HepG2 (cell line): ENCODE data around the gene WDR73. TPM values are rescaled to one million over a fixed set of nuclear protein-coding genes. Genes with fewer than 3 reads are reported as not detected.

ENCODE experiments used
- AKAP8 ChIP-seq: sonication (generic); formaldehyde crosslinking; IDR thresholded peaks from 2 replicates; pipeline ENCODE4 v1.5.1; 2020; ENCODE audit warnings: mild to moderate bottlenecking, missing genetic modification reagents
- CBFB ChIP-seq: sonication (generic); formaldehyde crosslinking; IDR thresholded peaks from 2 replicates; pipeline ENCODE4 v1.4.0; 2020; ENCODE audit warnings: missing genetic modification reagents
- ELF1 ChIP-seq: sonication (generic); formaldehyde crosslinking; IDR thresholded peaks from 2 replicates; pipeline ENCODE4 v1.4.0; 2020; ENCODE audit warnings: missing genetic modification reagents
- ELK4 ChIP-seq: sonication (generic); formaldehyde crosslinking; IDR thresholded peaks from 2 replicates; pipeline ENCODE4 v1.9.0; 2021; ENCODE audit warnings: missing genetic modification reagents, borderline replicate concordance
- GABPA ChIP-seq, 2 experiments: IDR thresholded peaks; 2 replicates each; pipeline ENCODE4 v1.6.1; 2011 to 2016; ENCODE audit warnings: low read depth in 2 of 2, low read length in 1 of 2, missing biosample characterization in 1 of 2, missing genetic modification characterization in 1 of 2
- HIVEP1 ChIP-seq: sonication (generic); formaldehyde crosslinking; IDR thresholded peaks from 2 replicates; pipeline ENCODE4 v1.4.0; 2020; ENCODE audit warnings: mild to moderate bottlenecking, missing genetic modification reagents
- HNF1A ChIP-seq, 2 experiments: sonication (generic) in 1 of 2; formaldehyde crosslinking in 1 of 2; IDR thresholded peaks; 2 replicates each; pipeline versions ENCODE4 v1.4.0 to v1.6.1; 2016 to 2020; ENCODE audit warnings: borderline replicate concordance in 1 of 2, low read depth in 1 of 2, mild to moderate bottlenecking in 1 of 2, missing genetic modification reagents in 1 of 2
- KDM4B ChIP-seq: sonication (generic); formaldehyde crosslinking; IDR thresholded peaks from 2 replicates; pipeline ENCODE4 v1.4.0; 2020; ENCODE audit warnings: missing genetic modification reagents
- NR2F1 ChIP-seq, 2 experiments: fragments of 450-650 bp in 1 of 2; formaldehyde crosslinking in 1 of 2; IDR thresholded peaks; 2 replicates each; pipeline versions ENCODE4 v1.5.0 to v1.6.1; 2016 to 2020; ENCODE audit warnings: mild to moderate bottlenecking in 1 of 2, missing compliant biosample characterization in 1 of 2, missing genetic modification reagents in 1 of 2, moderate library complexity in 1 of 2
- PRMT3 ChIP-seq: sonication (generic); formaldehyde crosslinking; IDR thresholded peaks from 2 replicates; pipeline ENCODE4 v1.8.1; 2022; ENCODE audit warnings: low read depth, mild to moderate bottlenecking, moderate library complexity, missing genetic modification reagents, borderline replicate concordance
- RFX1 ChIP-seq: fragments of 450-650 bp; IDR thresholded peaks from 2 replicates; pipeline ENCODE4 v1.6.1; 2017
- RXRA ChIP-seq: sonication (generic); formaldehyde crosslinking; IDR thresholded peaks from 2 replicates; pipeline ENCODE4 v1.5.1; 2020; ENCODE audit warnings: missing genetic modification reagents
- TAF1 ChIP-seq: sonication (generic); formaldehyde crosslinking; IDR thresholded peaks from 2 replicates; pipeline ENCODE4 v1.4.0; 2020; ENCODE audit warnings: missing genetic modification reagents
- TEAD2 ChIP-seq: sonication (generic); formaldehyde crosslinking; IDR thresholded peaks from 2 replicates; pipeline ENCODE4 v1.9.0; 2021; ENCODE audit warnings: missing genetic modification reagents
- UBTF ChIP-seq: sonication (generic); formaldehyde crosslinking; IDR thresholded peaks from 2 replicates; pipeline ENCODE4 v1.4.0; 2020; ENCODE audit warnings: mild to moderate bottlenecking, missing genetic modification reagents
- XBP1 ChIP-seq: sonication (generic); formaldehyde crosslinking; IDR thresholded peaks from 2 replicates; pipeline ENCODE4 v1.5.0; 2020; ENCODE audit warnings: missing genetic modification reagents
- ZBTB34 ChIP-seq: sonication (generic); formaldehyde crosslinking; IDR thresholded peaks from 2 replicates; pipeline ENCODE4 v1.8.0; 2022; ENCODE audit warnings: mild to moderate bottlenecking, missing genetic modification reagents
- ZNF205 ChIP-seq: IDR thresholded peaks from 2 replicates; pipeline ENCODE4 v1.6.1; 2018; ENCODE audit warnings: missing biosample characterization, missing genetic modification reagents
- ZNF282 ChIP-seq: fragments of 450-650 bp; IDR thresholded peaks from 2 replicates; pipeline ENCODE4 v1.6.1; 2018; ENCODE audit not compliant: partially characterized antibody
- ZNF414 ChIP-seq: sonication (generic); formaldehyde crosslinking; IDR thresholded peaks from 2 replicates; pipeline ENCODE4 v1.5.0; 2020; ENCODE audit warnings: missing genetic modification reagents
- polyA plus RNA-seq, 8 experiments: library from polyadenylated mRNA; depleted of rRNA in 3 of 8; stranded (reverse) in 7 of 8; unstranded in 1 of 8; fragments of >200 nt; fragmentation: Illumina TruSeq in 4 of 8; extraction: Trizol in 4 of 8; gene quantifications; 2 replicates each; pipeline versions ENCODE4 v1.2.1 to v1.2.3, GENCODE V29; 2011 to 2016; ENCODE audit warnings: low read depth in 4 of 8, missing spikeins in 1 of 8, mixed read lengths in 1 of 8; ENCODE audit not compliant: insufficient read depth in 1 of 8
- total RNA-seq, 5 experiments: library from RNA; depleted of rRNA; stranded (reverse); fragments of >200 nt; fragmentation: Illumina TruSeq; extraction: Trizol; gene quantifications; 2 replicates each; pipeline ENCODE4 v1.2.3, GENCODE V29; 2016; ENCODE audit warnings: low read depth in 1 of 5

The WDR73 gene
- total and polyA plus RNA-seq, 2 of the 13 experiments (the other 11 are each of a cell fraction or from before 2014, with no cell fraction given): 20.0 to 35.5 TPM

- TF ChIP-seq ZBTB34 (CRISPR knock-in tag): no peak
- no peak for TF ChIP-seq ELK4 (CRISPR knock-in tag)
- TF ChIP-seq ZNF205 (CRISPR knock-in tag): no peak
- TF ChIP-seq RXRA (CRISPR knock-in tag): no peak
- peak; percentile 41 for TF ChIP-seq UBTF (CRISPR knock-in tag)
- no peak for TF ChIP-seq RFX1
- TF ChIP-seq GABPA (IDR thresholded peaks at IDR 0.05; ENCODE audit: low read depth, low read length): no peak; the same call in 1 of the 2 replicates
- peak; percentile 64; the same call in 1 of the 2 replicates for TF ChIP-seq GABPA (CRISPR knock-in tag; IDR thresholded peaks at IDR 0.05; ENCODE audit: low read depth)
- no peak for TF ChIP-seq ZNF282
- TF ChIP-seq CBFB: 0 out of 2 replicates have a peak, but pooled peaks have one; percentile 29
- TF ChIP-seq PRMT3 (CRISPR knock-in tag): no peak
- TF ChIP-seq AKAP8 (CRISPR knock-in tag): peak; percentile 66; the same call in 1 of the 2 replicates
- TF ChIP-seq KDM4B (CRISPR knock-in tag): no peak
- no peak for TF ChIP-seq HIVEP1
- no peak for TF ChIP-seq XBP1 (CRISPR knock-in tag)
- peak; percentile 70; the same call in 1 of the 2 replicates for TF ChIP-seq ELF1 (CRISPR knock-in tag)
- TF ChIP-seq TAF1 (CRISPR knock-in tag): no peak; the same call in 1 of the 2 replicates
- TF ChIP-seq ZNF414 (CRISPR knock-in tag): no peak
- TF ChIP-seq HNF1A (IDR thresholded peaks at IDR 0.05; ENCODE audit: low read depth): no peak
- no peak; the same call in 1 of the 2 replicates for TF ChIP-seq HNF1A (CRISPR knock-in tag; IDR thresholded peaks at IDR 0.05; ENCODE audit: borderline replicate concordance)
- TF ChIP-seq NR2F1 (CRISPR knock-in tag; IDR thresholded peaks at IDR 0.05): no peak
- TF ChIP-seq TEAD2 (CRISPR knock-in tag): no peak
Measured at GRCh38 chr15:84658080-84658787, 4.2 kb upstream of the WDR73 start, which contains the start of gene NMB (continued).
